Mucosa of rectum (tissue), 2 donors: Measurements from ENCODE around the gene CD7.

Source experiments
- H3K27ac ChIP-seq, 2 donors: one replicate each; pipeline ENCODE4 v1.7.0; 2013; ENCODE audit warnings: inconsistent platforms in 2 of 2, low read depth in 2 of 2, low read length in 2 of 2
- H3K27me3 ChIP-seq, 2 donors: one replicate each; pipeline ENCODE4 v1.7.0; 2013; ENCODE audit warnings: low read length in 2 of 2; ENCODE audit not compliant: control insufficient read depth in 2 of 2, insufficient read depth in 2 of 2
- H3K36me3 ChIP-seq, 2 donors: one replicate each; pipeline ENCODE4 v1.7.0; 2013; ENCODE audit warnings: low read length in 2 of 2; ENCODE audit not compliant: control insufficient read depth in 2 of 2, insufficient read depth in 2 of 2
- H3K4me1 ChIP-seq, 2 donors: one replicate each; pipeline ENCODE4 v1.7.0; 2013; ENCODE audit warnings: low read length in 2 of 2, mild to moderate bottlenecking in 1 of 2; ENCODE audit not compliant: control insufficient read depth in 2 of 2, insufficient read depth in 2 of 2
- H3K4me3 ChIP-seq, 2 donors: one replicate each; pipeline ENCODE4 v1.7.0; 2013; ENCODE audit warnings: low read length in 2 of 2
- H3K9ac ChIP-seq, 2 donors: one replicate each; pipeline ENCODE4 v1.7.0; 2013; ENCODE audit warnings: low read length in 2 of 2, low read depth in 1 of 2, mild to moderate bottlenecking in 1 of 2
- H3K9me3 ChIP-seq, 2 donors: one replicate each; pipeline ENCODE4 v1.7.0; 2013; ENCODE audit warnings: low read length in 2 of 2; ENCODE audit not compliant: control insufficient read depth in 2 of 2
- donor health status: healthy.
- donor health status: Normal muscosa, but diverticular disease.

The CD7 gene

GRCh38 chr17:82334204-82334621, 16.8 kb upstream of the CD7 start:
- Histone ChIP-seq H3K27ac (peak overlapping the region; percentile 79 to 82), H3K27me3 (peaks cover 4 to 5% of the 10 kb centered on the region in 2 donors), H3K9me3 (no peaks in the 10 kb centered on the region), H3K4me3 (peak overlapping the region; percentile 68 to 73), H3K36me3 (no peaks in the 10 kb centered on the region), H3K9ac (peak overlapping the region; percentile 58 to 72), H3K4me1 (peaks cover 55 to 65% of the 10 kb centered on the region in 2 donors)

DNA sequence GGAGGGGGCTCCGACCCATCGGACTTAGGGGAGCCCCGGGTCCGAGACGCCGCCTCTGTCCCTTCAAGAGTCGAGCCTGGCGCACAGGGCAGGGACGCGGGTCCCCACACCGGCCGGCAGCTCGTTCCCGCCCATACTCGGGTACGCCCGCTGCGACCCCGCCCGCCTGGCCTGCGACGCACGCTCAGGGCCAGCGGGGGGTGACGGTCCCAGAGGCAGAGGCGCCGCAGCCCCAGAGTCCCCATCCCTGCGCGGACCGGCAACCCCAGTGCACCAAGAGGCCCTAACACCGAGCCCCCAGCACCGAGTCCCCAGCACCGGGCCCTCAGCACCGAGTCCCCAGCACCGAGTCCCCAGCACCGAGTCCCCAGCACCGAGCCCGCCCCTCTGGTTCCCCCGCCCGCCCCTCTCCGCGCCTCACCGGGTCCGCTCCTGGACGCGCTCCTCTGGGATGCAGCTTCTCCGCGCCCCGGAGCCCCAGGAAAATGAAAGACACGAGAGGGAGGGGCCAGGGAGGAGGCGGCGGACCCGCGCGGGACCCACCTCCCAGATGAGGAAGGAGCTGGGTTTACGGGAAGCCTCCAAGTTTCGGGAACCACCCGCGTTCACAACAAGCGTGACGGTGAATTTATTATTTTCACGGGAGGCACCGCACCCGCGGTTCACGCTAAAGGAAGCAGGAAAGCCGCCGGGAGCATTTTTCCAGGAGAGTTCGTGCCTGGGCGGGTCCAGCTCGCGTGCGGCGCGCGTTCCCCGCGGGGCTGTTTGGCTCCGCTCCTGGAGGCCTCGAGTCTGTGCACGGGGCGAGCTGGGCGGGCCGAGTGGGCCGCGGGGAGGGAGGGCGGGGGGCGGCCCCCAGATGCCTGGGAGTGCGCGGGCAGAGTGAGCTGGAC, 16.1 kb upstream of the CD7 start, which contains the start of gene SECTM1:
Gene SECTM1 (minus strand): TSS at position 488 of the 893 bp plus-strand sequence. CDS start 6,526 bp downstream, outside the sequence.
- H3K27me3 ChIP-seq: peaks cover 4 to 5% of the 10 kb centered on the region in 2 donors

DNA sequence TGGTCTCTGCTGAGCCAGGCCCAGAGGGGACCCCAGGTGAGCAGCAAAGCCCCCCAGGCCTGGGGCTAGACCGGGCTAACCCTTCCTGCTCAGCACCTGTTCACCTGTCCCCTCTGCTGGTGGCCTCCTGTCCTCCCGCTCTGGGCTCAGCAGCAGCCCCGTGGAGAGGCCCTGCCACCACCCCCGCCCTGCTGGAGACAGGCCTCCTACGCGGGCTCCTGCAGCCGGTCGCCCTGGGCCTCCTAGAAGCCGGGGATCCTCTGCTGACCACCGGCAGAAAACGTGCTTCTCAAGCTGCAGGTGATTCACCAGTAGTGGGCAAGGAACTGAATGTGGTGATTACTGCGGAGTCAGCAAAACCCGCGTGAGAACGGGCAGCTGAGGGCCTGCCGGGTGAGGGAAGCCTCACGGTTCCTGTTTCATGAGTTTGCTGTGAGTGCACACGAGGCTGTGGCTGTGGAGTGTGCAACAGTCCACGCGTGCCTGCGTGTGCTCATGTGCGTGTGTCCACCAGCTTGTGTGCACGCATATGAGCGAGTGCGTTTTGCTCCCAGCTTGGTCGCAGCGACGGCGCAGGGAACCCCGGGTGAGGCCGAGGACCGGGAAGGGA, 15.4 kb upstream of the CD7 start:
- H3K27ac ChIP-seq: peak overlapping the region; percentile 79 to 82
- peak overlapping the region; percentile 74 to 76 for H3K9ac ChIP-seq
- peaks cover 61 to 68% of the 10 kb centered on the region in 2 donors for H3K4me1 ChIP-seq
- H3K4me3 ChIP-seq: peak overlapping the region; percentile 73 to 77
- H3K27me3 ChIP-seq: peaks cover 4 to 5% of the 10 kb centered on the region in 2 donors
- no peaks in the 10 kb centered on the region for H3K9me3 ChIP-seq
- H3K36me3 ChIP-seq: no peaks in the 10 kb centered on the region

More for the DNA sequence above, 16.1 kb upstream of the CD7 start, which contains the start of gene SECTM1:
- peaks cover 54 to 65% of the 10 kb centered on the region in 2 donors for H3K4me1 ChIP-seq
- H3K9me3 ChIP-seq: no peaks in the 10 kb centered on the region
- H3K27ac ChIP-seq: peak within 1 kb of the TSS; percentile 79 to 82
- peak within 1 kb of the TSS; percentile 73 to 77 for H3K4me3 ChIP-seq
- H3K9ac ChIP-seq: peak within 1 kb of the TSS; percentile 74 to 76
- H3K36me3 ChIP-seq: no peaks in the 10 kb centered on the region

- Histone ChIP-seq H3K36me3 (no peaks in the 10 kb centered on the region), H3K4me1 (peaks cover 61 to 76% of the 10 kb centered on the region in 2 donors), H3K27me3 (peaks cover 4 to 5% of the 10 kb centered on the region in 2 donors), H3K27ac (peak overlapping the region; percentile 61 to 82), H3K9ac (peak overlapping the region in 1 of 2 donors; percentile 76), H3K9me3 (no peaks in the 10 kb centered on the region), H3K4me3 (peak overlapping the region in 1 of 2 donors; percentile 50)
These were observed 14.0 kb upstream of the CD7 start for GRCh38 chr17:82331345-82331939.

DNA sequence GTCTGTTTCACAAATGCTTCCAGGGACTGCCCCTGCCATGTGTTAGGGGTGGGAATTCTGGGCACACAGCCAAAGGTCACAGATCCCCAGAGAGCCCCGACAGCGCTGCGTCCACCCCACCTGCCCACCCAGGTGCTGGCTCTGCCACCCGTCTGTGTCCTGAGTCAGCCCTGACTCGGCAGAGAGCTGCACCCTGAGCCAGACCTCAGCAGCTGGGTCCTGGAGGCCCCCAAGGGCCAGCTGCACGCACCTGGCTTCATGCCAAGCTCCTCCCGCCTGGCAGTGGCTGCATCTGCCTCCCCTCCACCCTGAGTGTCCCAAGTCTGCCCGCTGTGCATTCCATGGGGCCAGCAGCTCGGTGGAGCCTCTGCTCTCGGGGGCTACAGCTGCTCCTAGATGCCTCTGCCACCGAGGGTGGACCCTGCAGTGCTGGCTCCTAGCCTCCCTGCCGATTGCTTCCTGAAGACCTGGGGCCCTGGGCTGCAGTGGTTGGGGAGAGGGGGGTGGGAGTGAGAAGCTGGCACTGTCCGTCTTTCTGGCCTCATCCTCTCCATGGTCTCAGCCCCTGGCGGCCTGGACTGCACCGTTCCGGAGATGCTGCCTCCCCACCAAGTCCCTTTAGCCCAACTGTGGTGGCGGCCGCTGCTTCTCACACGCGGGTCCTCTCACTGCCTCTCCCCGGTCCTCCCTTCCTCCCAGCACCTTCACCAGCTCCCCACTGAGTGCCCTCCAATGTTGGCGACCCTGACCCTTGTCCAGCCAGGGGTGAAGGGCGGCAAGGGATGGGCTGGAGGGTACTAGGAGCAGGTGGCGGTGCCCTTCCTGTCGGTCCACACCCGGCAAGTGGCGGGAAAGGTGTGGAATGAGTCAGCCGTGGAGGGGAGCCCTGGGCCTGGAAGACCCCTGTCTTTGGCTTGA, 13.2 kb upstream of the CD7 start:
- Histone ChIP-seq H3K9ac (peak overlapping the region; percentile 32 to 76), H3K4me1 (peaks cover 61 to 77% of the 10 kb centered on the region in 2 donors), H3K36me3 (no peaks in the 10 kb centered on the region), H3K27me3 (peaks cover 4 to 5% of the 10 kb centered on the region in 2 donors), H3K9me3 (no peaks in the 10 kb centered on the region), H3K27ac (peak overlapping the region; percentile 88 to 91), H3K4me3 (peak overlapping the region; percentile 25 to 50)

GRCh38 chr17:82329683-82330321, 12.4 kb upstream of the CD7 start:
- Histone ChIP-seq H3K9me3 (no peaks in the 10 kb centered on the region), H3K4me3 (peak overlapping the region in 1 of 2 donors; percentile 25), H3K9ac (peak overlapping the region; percentile 32 to 61), H3K4me1 (peaks cover 56 to 78% of the 10 kb centered on the region in 2 donors), H3K27ac (peak overlapping the region; percentile 88 to 91), H3K27me3 (peaks cover 4 to 5% of the 10 kb centered on the region in 2 donors), H3K36me3 (no peaks in the 10 kb centered on the region)

DNA sequence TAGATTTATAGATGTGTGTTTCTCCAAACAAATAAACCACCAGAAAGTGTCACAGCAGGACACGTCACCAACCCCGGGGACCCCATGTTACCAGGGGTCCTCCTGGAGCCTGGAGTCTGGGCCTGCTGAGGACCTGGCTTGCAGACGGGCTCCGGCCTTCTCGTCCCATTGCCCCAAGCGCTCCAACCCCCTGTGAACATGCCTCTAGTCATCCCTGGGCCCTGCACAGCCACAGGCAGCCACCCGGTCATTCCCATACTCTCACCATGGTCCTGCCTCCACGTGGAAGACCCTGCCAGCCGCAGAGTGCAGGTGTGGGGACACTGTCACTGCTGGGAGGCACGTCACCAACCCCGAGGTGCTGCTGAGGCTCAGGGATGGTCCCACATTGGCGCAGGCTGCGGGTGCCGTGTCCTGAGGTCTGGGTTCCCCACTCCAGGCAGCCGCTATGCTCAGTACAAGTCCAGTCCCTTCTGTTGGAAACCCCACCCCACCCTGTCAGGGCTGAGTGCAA, 11.6 kb upstream of the CD7 start:
- Histone ChIP-seq H3K9me3 (no peaks in the 10 kb centered on the region), H3K27me3 (peaks cover 4 to 5% of the 10 kb centered on the region in 2 donors), H3K9ac (peak overlapping the region; percentile 41 to 61), H3K4me3 (peak overlapping the region; percentile 7 to 31), H3K27ac (peak overlapping the region; percentile 88 to 91), H3K4me1 (peaks cover 51 to 75% of the 10 kb centered on the region in 2 donors), H3K36me3 (no peaks in the 10 kb centered on the region)

GRCh38 chr17:82328141-82328993, 11.0 kb upstream of the CD7 start:
- Histone ChIP-seq H3K4me1 (peaks cover 51 to 74% of the 10 kb centered on the region in 2 donors), H3K36me3 (no peaks in the 10 kb centered on the region), H3K27ac (peak overlapping the region; percentile 88 to 91), H3K9ac (peak overlapping the region; percentile 32 to 68), H3K9me3 (no peaks in the 10 kb centered on the region), H3K27me3 (peaks cover 4 to 5% of the 10 kb centered on the region in 2 donors), H3K4me3 (peak overlapping the region; percentile 21 to 31)
